ENCODE measurements around the gene SPDL1. TPM values are rescaled to one million over a fixed set of nuclear protein-coding genes. Genes with fewer than 3 reads are reported as not detected.
A peak's percentile ranks its signal among the peaks of the same experiment; 100 is the strongest.

SPDL1 gene
- total RNA-seq, 1 experiment from 2014 or later: 83.7 TPM

DNA sequence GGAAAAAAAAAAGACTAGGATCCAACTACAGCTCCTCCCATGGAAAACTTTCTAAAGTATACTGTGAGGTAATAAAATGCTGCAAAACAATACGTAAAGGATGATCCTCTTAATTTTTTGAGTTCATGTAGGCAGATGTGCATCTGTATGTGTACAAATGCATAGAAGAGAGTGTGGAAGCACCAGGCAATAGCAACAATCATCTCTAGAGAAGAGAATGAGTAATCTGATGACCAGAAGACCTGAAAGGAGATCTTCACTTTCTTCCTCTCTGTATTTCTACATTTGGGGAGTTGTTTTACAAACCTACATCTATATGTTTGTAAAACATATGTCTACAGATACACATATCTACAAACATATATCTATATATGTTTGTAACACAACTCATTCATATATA, 29.3 kb upstream of the SPDL1 start:
- Histone ChIP-seq H3K36me3 (no peaks in the 10 kb centered on the region), H3K27me3 (0 out of 2 replicates have a peak, but pooled peaks cover 4% of the 10 kb centered on the region), H3K4me3 (no peak overlapping the region), H3K27ac (no peak overlapping the region), H3K4me1 (no peaks in the 10 kb centered on the region), H3K9me3 (replicated peaks) (no peaks in the 10 kb centered on the region)
- DNase-seq: no peak

GRCh38 chr5:169557838-169558237, 25.7 kb upstream of the SPDL1 start:
- H3K4me1 ChIP-seq: no peaks in the 10 kb centered on the region
- H3K4me3 ChIP-seq: no peak overlapping the region
- no peaks in the 10 kb centered on the region for H3K9me3 ChIP-seq (replicated peaks)
- H3K36me3 ChIP-seq: no peaks in the 10 kb centered on the region
- DNase-seq: no peak
- H3K27ac ChIP-seq: no peak overlapping the region
- H3K27me3 ChIP-seq: no peaks in the 10 kb centered on the region

- no peak for DNase-seq
- H3K36me3 ChIP-seq: no peaks in the 10 kb centered on the region
- 0 out of 2 replicates have a peak, but pooled peaks cover 2% of the 10 kb centered on the region for H3K27me3 ChIP-seq
- H3K4me3 ChIP-seq: no peak overlapping the region
- H3K4me1 ChIP-seq: no peaks in the 10 kb centered on the region
- no peaks in the 10 kb centered on the region for H3K9me3 ChIP-seq (replicated peaks)
- no peak overlapping the region for H3K27ac ChIP-seq
Measured at GRCh38 chr5:169561893-169562292, 21.7 kb upstream of the SPDL1 start.

DNA sequence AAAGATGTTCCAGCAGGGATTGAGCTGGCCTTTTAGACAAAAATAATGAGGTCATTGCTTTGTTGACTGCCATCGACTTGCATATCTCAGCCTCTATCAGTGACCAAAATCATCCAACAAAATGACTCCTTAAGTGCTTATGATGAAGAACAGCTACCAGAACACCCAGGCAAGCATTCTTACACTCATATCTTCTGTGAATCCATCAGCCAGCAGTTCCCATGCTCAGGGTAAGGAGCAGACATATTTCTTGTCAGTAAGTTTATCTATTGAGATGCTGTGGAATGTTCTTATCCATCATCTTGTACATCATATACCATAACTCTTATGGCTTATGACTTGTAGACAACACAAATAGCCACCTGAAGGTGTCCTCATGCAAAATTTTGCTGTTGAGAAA, 20.2 kb upstream of the SPDL1 start:
- 0 out of 2 replicates have a peak, but pooled peaks cover 2% of the 10 kb centered on the region for H3K27me3 ChIP-seq
- H3K36me3 ChIP-seq: no peaks in the 10 kb centered on the region
- no peaks in the 10 kb centered on the region for H3K4me1 ChIP-seq
- H3K4me3 ChIP-seq: no peak overlapping the region
- H3K9me3 ChIP-seq (replicated peaks): no peaks in the 10 kb centered on the region
- DNase-seq: no peak
- no peak overlapping the region for H3K27ac ChIP-seq

DNA sequence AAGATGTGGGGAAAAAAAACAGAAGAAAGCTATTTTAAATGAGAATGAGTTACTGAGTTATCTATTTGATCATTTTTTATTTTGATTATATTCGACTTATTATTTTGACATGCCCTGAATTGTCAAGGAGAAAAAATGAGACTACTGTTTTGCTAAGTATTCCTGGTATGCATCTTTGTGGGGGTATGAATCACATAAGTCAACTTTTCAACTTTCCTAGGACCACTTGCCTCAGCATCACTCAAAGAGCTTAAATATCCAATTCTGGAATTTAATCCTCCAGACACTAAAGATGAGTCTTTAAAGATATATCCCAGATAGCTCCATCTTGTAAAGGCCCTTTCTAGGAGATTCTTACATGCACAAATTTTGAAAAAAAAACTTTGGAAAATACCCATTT, 17.4 kb upstream of the SPDL1 start:
- no peaks in the 10 kb centered on the region for H3K9me3 ChIP-seq (replicated peaks)
- H3K36me3 ChIP-seq: no peaks in the 10 kb centered on the region
- H3K27me3 ChIP-seq: peaks cover 8% of the 10 kb centered on the region; the same call in 1 of the 2 replicates
- no peak overlapping the region for H3K4me3 ChIP-seq
- DNase-seq: no peak
- H3K4me1 ChIP-seq: no peaks in the 10 kb centered on the region
- H3K27ac ChIP-seq: no peak overlapping the region

DNA sequence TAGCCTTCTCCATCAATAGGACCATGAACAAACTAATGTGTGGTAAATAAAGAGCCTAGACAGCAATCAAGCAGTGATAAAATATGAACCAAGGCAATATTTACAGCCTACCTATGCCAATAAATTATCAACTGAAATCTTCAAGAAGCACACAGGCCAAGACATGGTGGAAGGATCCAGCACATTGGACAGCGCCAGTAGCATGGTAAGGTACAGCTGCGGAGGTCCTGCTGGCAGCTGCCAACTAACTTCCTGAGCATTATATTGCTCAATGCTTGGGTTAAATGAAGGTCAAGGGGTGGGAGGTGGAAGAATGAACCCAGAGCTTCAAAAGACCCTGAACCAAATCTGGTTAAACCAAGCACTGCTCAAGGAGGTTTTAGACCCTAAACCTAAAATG, 16.5 kb upstream of the SPDL1 start:
- Histone ChIP-seq H3K4me3 (no peak overlapping the region), H3K9me3 (replicated peaks) (no peaks in the 10 kb centered on the region), H3K27ac (no peak overlapping the region), H3K27me3 (peaks cover 8% of the 10 kb centered on the region; the same call in 1 of the 2 replicates), H3K36me3 (no peaks in the 10 kb centered on the region), H3K4me1 (no peaks in the 10 kb centered on the region)
- DNase-seq: peak; percentile 25 to 41

GRCh38 chr5:169569513-169569912, 14.1 kb upstream of the SPDL1 start:
- Histone ChIP-seq H3K4me3 (no peak overlapping the region), H3K9me3 (replicated peaks) (no peaks in the 10 kb centered on the region), H3K36me3 (no peaks in the 10 kb centered on the region), H3K27ac (no peak overlapping the region), H3K4me1 (no peaks in the 10 kb centered on the region), H3K27me3 (peaks cover 8% of the 10 kb centered on the region; the same call in 1 of the 2 replicates)
- DNase-seq: no peak

GRCh38 chr5:169571355-169571754, 12.2 kb upstream of the SPDL1 start:
- Histone ChIP-seq H3K4me3 (no peak overlapping the region), H3K9me3 (replicated peaks) (no peaks in the 10 kb centered on the region), H3K27me3 (peaks cover 5% of the 10 kb centered on the region; the same call in 1 of the 2 replicates), H3K36me3 (no peaks in the 10 kb centered on the region), H3K4me1 (no peaks in the 10 kb centered on the region), H3K27ac (no peak overlapping the region)
- no peak for DNase-seq

DNA sequence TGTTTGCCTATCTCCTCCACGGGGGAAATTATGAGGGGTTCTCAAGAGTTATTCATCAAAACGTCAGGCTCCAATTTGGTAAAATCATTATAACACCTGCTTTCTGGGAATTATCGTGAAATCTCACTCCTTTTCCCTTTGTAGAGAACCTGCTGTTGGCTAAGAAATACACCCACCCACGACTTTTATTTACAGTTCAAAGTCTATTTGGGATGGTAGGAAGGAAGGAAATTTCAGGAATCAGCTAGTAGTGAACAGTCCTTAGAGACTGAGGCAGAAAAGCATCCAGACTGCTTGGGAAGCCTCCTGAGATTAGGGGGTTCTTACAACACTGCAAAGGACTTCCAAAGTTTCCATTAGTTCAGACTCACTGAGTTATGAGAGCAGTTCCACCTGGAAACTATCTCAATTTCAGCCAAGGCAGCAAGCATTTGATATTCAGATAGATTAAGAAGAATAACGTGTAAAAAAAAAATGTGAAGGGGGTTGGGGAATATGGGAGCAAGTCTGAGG, 9.4 kb upstream of the SPDL1 start:
- no peak for DNase-seq
- no peaks in the 10 kb centered on the region for H3K4me1 ChIP-seq
- H3K36me3 ChIP-seq: no peaks in the 10 kb centered on the region
- H3K27ac ChIP-seq: no peak overlapping the region
- no peaks in the 10 kb centered on the region for H3K9me3 ChIP-seq (replicated peaks)
- no peak overlapping the region for H3K4me3 ChIP-seq
- peaks cover 18% of the 10 kb centered on the region; the same call in 1 of the 2 replicates for H3K27me3 ChIP-seq

DNA sequence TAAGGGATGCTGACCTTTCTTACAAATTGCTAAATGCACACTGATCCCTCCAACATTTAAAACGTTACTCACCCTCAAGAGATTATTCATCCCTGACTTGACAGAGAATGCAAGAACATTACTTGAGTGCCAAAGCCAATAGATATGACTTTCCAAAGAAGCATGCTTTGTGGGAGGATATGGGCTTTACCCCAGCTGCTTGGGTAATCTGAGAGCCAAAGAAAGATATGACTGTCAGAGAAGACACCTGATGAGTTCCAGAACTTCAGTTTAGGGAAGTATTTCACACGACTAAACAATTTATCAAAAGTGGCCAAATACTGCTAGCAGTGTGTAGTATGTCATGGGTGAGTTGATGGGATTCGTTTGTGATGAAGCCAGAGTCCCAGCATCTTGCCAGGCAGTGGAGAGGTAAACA, 7.4 kb upstream of the SPDL1 start:
- no peak overlapping the region for H3K27ac ChIP-seq
- H3K27me3 ChIP-seq: peaks cover 13% of the 10 kb centered on the region; the same call in 1 of the 2 replicates
- DNase-seq: no peak
- no peaks in the 10 kb centered on the region for H3K4me1 ChIP-seq
- no peaks in the 10 kb centered on the region for H3K9me3 ChIP-seq (replicated peaks)
- no peak overlapping the region for H3K4me3 ChIP-seq
- H3K36me3 ChIP-seq: no peaks in the 10 kb centered on the region

GRCh38 chr5:169577951-169578350, 5.6 kb upstream of the SPDL1 start:
- Histone ChIP-seq H3K4me1 (no peaks in the 10 kb centered on the region), H3K27me3 (peaks cover 13% of the 10 kb centered on the region; the same call in 1 of the 2 replicates), H3K4me3 (no peak overlapping the region), H3K36me3 (no peaks in the 10 kb centered on the region), H3K9me3 (replicated peaks) (no peaks in the 10 kb centered on the region), H3K27ac (no peak overlapping the region)
- no peak for DNase-seq

GRCh38 chr5:169580964-169581363, 2.6 kb upstream of the SPDL1 start:
- H3K27ac ChIP-seq: no peak overlapping the region

DNA sequence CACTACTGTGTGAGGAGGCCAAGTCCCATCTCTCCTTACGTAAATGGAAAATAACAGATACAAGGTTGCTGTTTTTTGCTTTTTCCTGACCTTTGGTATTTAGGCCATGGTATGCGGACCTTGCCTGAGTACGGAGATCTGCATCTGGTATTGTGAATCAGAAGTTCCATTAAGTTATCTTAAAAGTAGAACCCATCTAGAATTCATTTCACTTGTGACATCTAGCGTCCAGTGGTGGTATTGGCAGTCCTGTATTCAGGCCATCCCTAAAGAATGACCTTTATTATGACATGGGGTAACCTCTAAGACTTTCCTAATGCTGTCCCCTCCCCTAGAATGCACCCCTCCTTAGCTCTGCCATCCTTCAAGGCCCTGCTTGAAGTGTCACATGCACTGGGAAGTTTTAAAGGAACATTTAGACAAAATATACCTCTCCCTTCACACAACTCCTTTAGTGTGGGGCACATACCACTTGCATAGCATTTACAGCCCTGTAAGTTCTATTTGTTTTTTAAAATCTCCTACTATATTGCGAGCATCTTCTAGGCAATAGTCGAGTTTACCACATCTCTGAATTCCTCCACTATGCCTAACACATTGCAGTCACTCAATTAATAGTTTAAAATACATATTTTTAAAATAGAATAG, 1.9 kb upstream of the SPDL1 start:
- peaks cover 13% of the 10 kb centered on the region; the same call in 1 of the 2 replicates for H3K27me3 ChIP-seq
- peak; percentile 39 to 75 for DNase-seq
- H3K9me3 ChIP-seq (replicated peaks): no peaks in the 10 kb centered on the region
- H3K4me3 ChIP-seq: no peak overlapping the region
- no peaks in the 10 kb centered on the region for H3K4me1 ChIP-seq
- 0 out of 2 replicates have a peak, but pooled peaks cover 4% of the 10 kb centered on the region for H3K36me3 ChIP-seq
- no peak overlapping the region for H3K27ac ChIP-seq

More at GRCh38 chr5:169580964-169581363, 2.6 kb upstream of the SPDL1 start:
- 0 out of 2 replicates have a peak, but pooled peaks cover 4% of the 10 kb centered on the region for H3K36me3 ChIP-seq
- H3K4me1 ChIP-seq: no peaks in the 10 kb centered on the region
- peaks cover 13% of the 10 kb centered on the region; the same call in 1 of the 2 replicates for H3K27me3 ChIP-seq
- no peak for DNase-seq
- H3K4me3 ChIP-seq: no peak overlapping the region
- no peaks in the 10 kb centered on the region for H3K9me3 ChIP-seq (replicated peaks)

- Histone ChIP-seq H3K27me3 (no peaks in the 10 kb centered on the region), H3K4me1 (no peaks in the 10 kb centered on the region), H3K36me3 (peaks cover 8% of the 10 kb centered on the region), H3K27ac (no peak overlapping the region), H3K4me3 (peak overlapping the region; percentile 90), H3K9me3 (replicated peaks) (no peaks in the 10 kb centered on the region)
- no peak for DNase-seq
Measured at GRCh38 chr5:169583101-169583423, 511 bp upstream of the SPDL1 start.

DNA sequence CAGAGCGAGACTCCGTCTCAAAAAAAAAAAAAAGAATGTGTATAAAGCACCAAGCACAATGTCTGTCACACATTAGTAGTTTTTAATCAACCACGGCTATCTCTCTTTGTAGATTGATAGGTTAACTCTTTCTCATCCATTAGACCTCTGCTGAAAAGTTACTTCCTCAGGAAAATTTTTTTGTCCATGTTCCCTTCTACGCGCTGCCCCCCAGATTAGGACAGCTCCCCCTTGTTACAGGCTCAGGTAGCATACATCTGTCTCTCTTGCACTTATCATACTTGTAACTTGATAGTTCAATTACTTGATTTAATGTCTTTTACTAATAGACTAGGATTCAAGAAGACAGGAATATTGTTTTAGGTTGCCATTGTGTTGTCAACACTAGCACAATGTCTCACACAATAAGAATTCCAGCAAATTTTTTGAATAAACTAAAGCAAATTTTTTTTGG, 1.5 kb downstream of the SPDL1 start:
- no peak for DNase-seq
- H3K27me3 ChIP-seq: no peaks in the 10 kb centered on the region
- no peaks in the 10 kb centered on the region for H3K4me1 ChIP-seq
- H3K4me3 ChIP-seq: peak overlapping the region; percentile 90
- no peaks in the 10 kb centered on the region for H3K9me3 ChIP-seq (replicated peaks)
- peaks cover 24% of the 10 kb centered on the region for H3K36me3 ChIP-seq
- H3K27ac ChIP-seq: no peak overlapping the region

GRCh38 chr5:169590602-169591001, 7.0 kb downstream of the SPDL1 start:
- no peak for DNase-seq
- peaks cover 72% of the 10 kb centered on the region for H3K36me3 ChIP-seq
- H3K4me1 ChIP-seq: no peaks in the 10 kb centered on the region
- no peaks in the 10 kb centered on the region for H3K27me3 ChIP-seq
- no peak overlapping the region for H3K4me3 ChIP-seq
- no peaks in the 10 kb centered on the region for H3K9me3 ChIP-seq (replicated peaks)
- H3K27ac ChIP-seq: no peak overlapping the region
